ENCODE data around the gene SERPINB10. TPM values are rescaled to one million over a fixed set of nuclear protein-coding genes. Genes with fewer than 3 reads are reported as not detected.

The SERPINB10 gene
- polyA plus RNA-seq, 1 experiment, result not detected

DNA sequence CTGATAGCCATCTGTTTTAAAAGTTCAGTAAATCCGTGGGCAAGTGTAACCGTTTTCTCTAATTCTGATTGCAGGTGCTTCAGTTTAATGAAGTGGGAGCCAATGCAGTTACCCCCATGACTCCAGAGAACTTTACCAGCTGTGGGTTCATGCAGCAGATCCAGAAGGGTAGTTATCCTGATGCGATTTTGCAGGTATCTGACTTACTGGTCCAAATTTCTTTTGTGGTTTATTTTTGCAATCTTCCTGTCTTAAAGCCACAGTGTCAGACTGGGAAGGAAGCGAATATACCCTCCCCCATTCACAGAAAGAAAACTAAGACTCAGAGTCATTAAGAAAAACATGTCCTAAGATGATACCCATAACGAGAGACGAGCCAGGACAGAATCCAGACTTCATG is 12.6 kb upstream of the SERPINB10 start:
- ChIA-PET CTCF (no interaction called here), POLR2A (no interaction called here)
- Histone ChIP-seq H3K27me3 (ENCODE audit: control insufficient read depth, insufficient read depth, low read length) (no peaks in the 10 kb centered on the region), H3K27ac (ENCODE audit: low read depth, low read length) (no peak overlapping the region), H3K4me3 (ENCODE audit: low read depth, low read length) (no peak overlapping the region), H3K9me3 (ENCODE audit: control insufficient read depth, insufficient read depth, low read length) (no peaks in the 10 kb centered on the region)
- DNase-seq (ENCODE audit: low read depth, low spot score), result no peak
- TF ChIP-seq, protein P1, sequence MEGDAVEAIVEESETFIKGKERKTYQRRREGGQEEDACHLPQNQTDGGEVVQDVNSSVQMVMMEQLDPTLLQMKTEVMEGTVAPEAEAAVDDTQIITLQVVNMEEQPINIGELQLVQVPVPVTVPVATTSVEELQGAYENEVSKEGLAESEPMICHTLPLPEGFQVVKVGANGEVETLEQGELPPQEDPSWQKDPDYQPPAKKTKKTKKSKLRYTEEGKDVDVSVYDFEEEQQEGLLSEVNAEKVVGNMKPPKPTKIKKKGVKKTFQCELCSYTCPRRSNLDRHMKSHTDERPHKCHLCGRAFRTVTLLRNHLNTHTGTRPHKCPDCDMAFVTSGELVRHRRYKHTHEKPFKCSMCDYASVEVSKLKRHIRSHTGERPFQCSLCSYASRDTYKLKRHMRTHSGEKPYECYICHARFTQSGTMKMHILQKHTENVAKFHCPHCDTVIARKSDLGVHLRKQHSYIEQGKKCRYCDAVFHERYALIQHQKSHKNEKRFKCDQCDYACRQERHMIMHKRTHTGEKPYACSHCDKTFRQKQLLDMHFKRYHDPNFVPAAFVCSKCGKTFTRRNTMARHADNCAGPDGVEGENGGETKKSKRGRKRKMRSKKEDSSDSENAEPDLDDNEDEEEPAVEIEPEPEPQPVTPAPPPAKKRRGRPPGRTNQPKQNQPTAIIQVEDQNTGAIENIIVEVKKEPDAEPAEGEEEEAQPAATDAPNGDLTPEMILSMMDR (IDR thresholded peaks at IDR 0.05; ENCODE audit: low read depth, low read length), result no peak

DNA sequence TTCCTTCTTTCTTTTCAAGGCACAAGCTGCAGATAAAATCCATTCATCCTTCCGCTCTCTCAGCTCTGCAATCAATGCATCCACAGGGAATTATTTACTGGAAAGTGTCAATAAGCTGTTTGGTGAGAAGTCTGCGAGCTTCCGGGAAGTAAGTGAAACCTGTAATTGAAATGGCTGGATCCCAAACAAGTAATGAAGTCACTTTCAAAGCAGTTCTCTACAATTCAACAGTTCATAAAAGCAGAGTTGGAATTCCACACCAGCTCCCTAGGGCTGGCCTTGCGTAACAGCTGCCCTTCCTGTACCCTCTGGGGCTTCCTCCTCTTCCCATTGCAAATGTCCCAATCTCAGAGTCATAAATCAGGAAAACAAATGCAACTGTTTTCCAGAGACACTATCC is 10.7 kb upstream of the SERPINB10 start:
- DNase-seq (ENCODE audit: low read depth, low spot score), result no peak
- ChIA-PET POLR2A (interaction anchor here (0.8 kb wide), 1 partner anchor 39 kb away, joined by 3 read pairs; no protein-coding TSS in a partner anchor), CTCF (interaction anchor here (2.1 kb wide), 1 partner anchor 98 kb away, joined by 8 read pairs; no protein-coding TSS in a partner anchor)
- Histone ChIP-seq H3K27ac (ENCODE audit: low read depth, low read length) (no peak overlapping the region), H3K4me3 (ENCODE audit: low read depth, low read length) (no peak overlapping the region), H3K9me3 (ENCODE audit: control insufficient read depth, insufficient read depth, low read length) (no peaks in the 10 kb centered on the region), H3K27me3 (ENCODE audit: control insufficient read depth, insufficient read depth, low read length) (no peaks in the 10 kb centered on the region)
- TF ChIP-seq, protein P1 (IDR thresholded peaks at IDR 0.05; ENCODE audit: low read depth, low read length), result no peak

DNA sequence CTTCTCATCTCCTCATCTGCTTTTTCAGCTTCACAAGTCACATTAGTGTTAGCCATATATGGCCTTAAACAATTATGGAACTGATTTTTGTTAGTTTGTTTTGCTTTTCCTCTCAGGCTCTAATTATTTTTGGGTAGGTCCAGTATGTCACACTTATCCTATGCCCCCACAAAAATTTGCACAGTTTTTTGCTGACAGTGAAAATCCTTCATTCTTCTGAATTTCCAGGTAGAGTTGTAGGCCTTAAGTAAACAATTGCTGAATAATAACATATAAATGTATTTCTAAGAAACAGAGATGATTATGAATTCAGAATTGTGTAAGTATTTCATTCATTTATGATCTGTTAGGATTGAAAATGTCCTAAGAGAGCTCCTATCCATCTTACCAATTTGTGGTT is 8.6 kb upstream of the SERPINB10 start:
- TF ChIP-seq, protein P1 (IDR thresholded peaks at IDR 0.05; ENCODE audit: low read depth, low read length), result no peak
- Histone ChIP-seq H3K9me3 (ENCODE audit: control insufficient read depth, insufficient read depth, low read length) (no peaks in the 10 kb centered on the region), H3K27me3 (ENCODE audit: control insufficient read depth, insufficient read depth, low read length) (no peaks in the 10 kb centered on the region), H3K27ac (ENCODE audit: low read depth, low read length) (no peak overlapping the region), H3K4me3 (ENCODE audit: low read depth, low read length) (no peak overlapping the region)
- DNase-seq (ENCODE audit: low read depth, low spot score), result no peak
- ChIA-PET CTCF (no interaction called here), POLR2A (no interaction called here)

DNA sequence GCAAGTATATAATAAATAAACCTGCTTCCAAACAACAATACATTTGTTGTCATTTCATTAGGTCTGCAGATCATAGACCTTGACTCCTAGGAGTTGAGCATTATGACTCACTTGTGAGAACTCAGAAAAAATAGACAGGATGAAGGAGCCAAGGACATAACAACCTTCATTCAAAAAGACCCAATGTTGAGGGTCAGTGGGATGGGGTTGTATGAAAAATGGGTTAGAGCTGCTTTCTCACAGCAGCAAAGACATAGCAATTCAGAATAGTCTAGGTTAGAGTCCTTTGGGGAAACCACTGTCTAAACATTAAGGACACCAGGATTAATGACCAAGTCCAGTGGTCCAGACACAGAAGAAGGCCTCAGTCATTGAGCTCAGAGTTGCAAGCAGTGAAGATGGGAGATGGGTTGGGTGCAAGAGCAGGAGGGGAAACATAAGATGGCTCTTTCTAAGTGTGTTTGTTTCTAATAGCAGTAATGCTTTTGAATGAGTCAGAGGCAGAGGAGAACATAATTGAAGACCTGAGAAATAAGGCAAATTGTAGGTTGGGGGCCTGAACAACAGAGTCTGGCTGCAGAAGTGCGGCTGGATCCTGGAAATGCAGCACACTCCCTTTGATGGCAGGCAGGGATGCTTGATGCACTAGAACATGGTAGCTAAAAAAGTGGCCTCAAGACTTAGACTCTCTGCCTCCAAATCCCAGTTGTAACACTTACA is 3.7 kb upstream of the SERPINB10 start:
- no peaks in the 10 kb centered on the region for H3K27me3 ChIP-seq (ENCODE audit: control insufficient read depth, insufficient read depth, low read length)
- TF ChIP-seq, protein P1 (IDR thresholded peaks at IDR 0.05; ENCODE audit: low read depth, low read length), result no peak
- H3K9me3 ChIP-seq (ENCODE audit: control insufficient read depth, insufficient read depth, low read length), result no peaks in the 10 kb centered on the region
- CTCF ChIA-PET, result interaction anchor here (1.6 kb wide), 1 partner anchor 60 kb away, joined by 4 read pairs; no protein-coding TSS in a partner anchor
- no peak overlapping the region for H3K4me3 ChIP-seq (ENCODE audit: low read depth, low read length)
- DNase-seq (ENCODE audit: low read depth, low spot score), result no peak
- POLR2A ChIA-PET, result no interaction called here
- no peak overlapping the region for H3K27ac ChIP-seq (ENCODE audit: low read depth, low read length)

DNA sequence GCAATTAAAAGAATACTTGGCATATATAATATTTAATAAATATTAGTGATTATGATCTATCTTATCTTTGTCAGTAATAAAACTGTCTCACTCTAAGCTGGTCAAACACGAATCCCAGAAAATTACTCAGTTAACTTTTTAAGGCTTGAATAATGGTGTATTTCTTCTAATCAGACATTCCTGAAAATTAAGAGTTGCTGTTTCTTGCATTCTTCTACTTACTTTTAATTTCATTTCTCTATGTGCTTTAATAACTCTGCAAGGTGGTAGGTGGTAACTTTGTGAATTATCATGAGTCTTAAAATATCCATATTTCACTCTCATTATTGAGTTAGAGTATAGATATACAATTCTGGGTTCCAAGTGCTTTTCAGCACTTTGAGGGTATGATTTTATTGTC is 3.1 kb upstream of the SERPINB10 start:
- ChIA-PET CTCF (interaction anchor here (1.6 kb wide), 1 partner anchor 59 kb away, joined by 4 read pairs; no protein-coding TSS in a partner anchor), POLR2A (no interaction called here)
- Histone ChIP-seq H3K4me3 (ENCODE audit: low read depth, low read length) (no peak overlapping the region), H3K27me3 (ENCODE audit: control insufficient read depth, insufficient read depth, low read length) (no peaks in the 10 kb centered on the region), H3K27ac (ENCODE audit: low read depth, low read length) (no peak overlapping the region), H3K9me3 (ENCODE audit: control insufficient read depth, insufficient read depth, low read length) (no peaks in the 10 kb centered on the region)
- no peak for DNase-seq (ENCODE audit: low read depth, low spot score)
- TF ChIP-seq, protein P1 (IDR thresholded peaks at IDR 0.05; ENCODE audit: low read depth, low read length), result no peak
